HCT116 (cell line): ENCODE measurements around the gene PTTG2. TPM values are rescaled to one million over a fixed set of nuclear protein-coding genes. Genes with fewer than 3 reads are reported as not detected.

Experiments
- ATAC-seq: fragments of 200-7000 bp; cut with Tn5 transposase; 2 replicates; pipeline ENCODE4 v1.9.1; 2020; ENCODE audit warnings: mild to moderate bottlenecking, moderate library complexity
- BruUV-seq: library from RNA; stranded (reverse); fragments of 400-500 nt; replicated peaks from 2 replicates; lab custom pipeline; 2021; lab: Mats Ljungman, UMichigan
- CTCF ChIA-PET: fragments of 300-600 bp; sonication (Branson Sonifier 250); formaldehyde crosslinking; loops from one replicate; lab custom pipeline; 2021; ENCODE audit warnings: antibody characterized with exemption; lab: Charles Lee
- POLR2A ChIA-PET: fragments of 300-600, 350-600 bp; sonication (Branson Sonifier 250); formaldehyde crosslinking; loops from one replicate; lab custom pipeline; 2021; ENCODE audit warnings: antibody characterized with exemption; lab: Charles Lee
- RAD21 ChIA-PET, 2 experiments: fragments of 300-600 bp; sonication (Branson Sonifier 250); formaldehyde crosslinking; loops; one replicate each; lab custom pipeline; 2023; ENCODE audit warnings: low total read pairs in 2 of 2; ENCODE audit not compliant: uncharacterized antibody in 2 of 2, unreplicated experiment in 2 of 2, low non-redundant PET in 1 of 2; lab: Charles Lee
- DNase-seq: peaks from one replicate; pipeline ENCODE4 v3.0.0-alpha.2; 2010; ENCODE audit warnings: low read depth, low spot score
- H2AFZ ChIP-seq: fragments of 200-600 bp; shearing (Covaris generic), sonication (generic); 2 replicates; pipeline ENCODE4 v1.6.1; 2017; ENCODE audit warnings: low read depth, mixed run types, mixed read lengths, antibody characterized with exemption, low read length; ENCODE audit not compliant: poor library complexity, severe bottlenecking
- H3K27ac ChIP-seq: 2 replicates; pipeline ENCODE4 v1.5.1; 2012; ENCODE audit warnings: low read depth, low read length
- H3K27me3 ChIP-seq: fragments of 200-600 bp; sonication (generic); 2 replicates; pipeline ENCODE4 v1.6.1; 2016; ENCODE audit warnings: mixed run types, low read length, mixed read lengths; ENCODE audit not compliant: insufficient read depth
- H3K36me3 ChIP-seq, 2 experiments: fragments of 200-500 bp in 1 of 2; fragments of 200-600 bp in 1 of 2; sonication (Bioruptor generic) in 1 of 2; sonication (generic) in 1 of 2; 2 replicates each; pipeline versions ENCODE4 v1.5.1 to v1.6.1; 2014 to 2016; ENCODE audit warnings: low read length in 2 of 2, inconsistent platforms in 1 of 2, mixed read lengths in 1 of 2, mixed run types in 1 of 2; ENCODE audit not compliant: insufficient read depth in 2 of 2, control insufficient read depth in 1 of 2
- H3K4me1 ChIP-seq, 2 experiments: fragments of 200-600 bp in 1 of 2; sonication (generic) in 1 of 2; 2 replicates each; pipeline versions ENCODE4 v1.5.1 to v1.6.1; 2012 to 2017; ENCODE audit warnings: low read length in 2 of 2, inconsistent platforms in 1 of 2, mild to moderate bottlenecking in 1 of 2, mixed read lengths in 1 of 2, mixed run types in 1 of 2, moderate library complexity in 1 of 2; ENCODE audit not compliant: insufficient read depth in 2 of 2, control insufficient read depth in 1 of 2
- H3K4me2 ChIP-seq: fragments of 200-600 bp; sonication (generic); 2 replicates; pipeline ENCODE4 v1.6.1; 2017; ENCODE audit warnings: mixed run types, low read length, mixed read lengths
- H3K4me3 ChIP-seq, 2 experiments: fragments of 200-600 bp in 1 of 2; sonication (generic) in 1 of 2; replicated peaks in 1 of 2; 2 replicates each; pipeline ENCODE4 v1.5.1; 2011 to 2016; ENCODE audit warnings: low read length in 2 of 2, control low read depth in 1 of 2, low read depth in 1 of 2, mild to moderate bottlenecking in 1 of 2, mixed read lengths in 1 of 2, mixed run types in 1 of 2
- H3K79me2 ChIP-seq: fragments of 200-600 bp; sonication (generic); 2 replicates; pipeline ENCODE4 v1.6.1; 2017; ENCODE audit warnings: mild to moderate bottlenecking, mixed run types, low read length, moderate library complexity, mixed read lengths; ENCODE audit not compliant: insufficient read depth
- H3K9ac ChIP-seq: fragments of 200-600 bp; sonication (generic); 2 replicates; pipeline ENCODE4 v1.6.1; 2016; ENCODE audit warnings: low read length, mixed read lengths
- H3K9me2 ChIP-seq: fragments of 200-600 bp; sonication (generic), shearing (Covaris generic); 2 replicates; pipeline ENCODE4 v1.6.1; 2017; ENCODE audit warnings: mixed run types, mild to moderate bottlenecking, moderate library complexity; ENCODE audit not compliant: insufficient read depth
- H3K9me3 ChIP-seq, 2 experiments: fragments of 200-500 bp in 1 of 2; fragments of 200-600 bp in 1 of 2; sonication (Bioruptor generic) in 1 of 2; sonication (generic) in 1 of 2; 2 replicates each; pipeline ENCODE4 v1.6.1; 2014 to 2017; ENCODE audit warnings: low read length in 2 of 2, mixed read lengths in 2 of 2, inconsistent platforms in 1 of 2, low read depth in 1 of 2, mild to moderate bottlenecking in 1 of 2, mixed run types in 1 of 2, moderate library complexity in 1 of 2; ENCODE audit not compliant: control insufficient read depth in 1 of 2, insufficient read depth in 1 of 2
- H4K20me1 ChIP-seq: fragments of 200-600 bp; sonication (generic), shearing (Covaris generic); 2 replicates; pipeline ENCODE4 v1.6.1; 2017; ENCODE audit warnings: mixed run types, mild to moderate bottlenecking, moderate library complexity; ENCODE audit not compliant: insufficient read depth
- CBX3 ChIP-seq: IDR thresholded peaks from 2 replicates; pipeline ENCODE4 v1.6.1; 2012; ENCODE audit warnings: low read depth
- EGR1 ChIP-seq: IDR thresholded peaks from 2 replicates; pipeline ENCODE4 v1.6.1; 2012; ENCODE audit warnings: low read depth
- ELF1 ChIP-seq: IDR thresholded peaks from 2 replicates; pipeline ENCODE4 v1.6.1; 2012; ENCODE audit warnings: low read depth, borderline replicate concordance
- FOSL1 ChIP-seq: IDR thresholded peaks from 2 replicates; pipeline ENCODE4 v1.6.1; 2012; ENCODE audit warnings: low read depth
- POLR2A ChIP-seq: IDR thresholded peaks from 2 replicates; pipeline ENCODE4 v1.7.0; 2011; ENCODE audit warnings: borderline replicate concordance; ENCODE audit not compliant: insufficient read depth, insufficient read length; ENCODE audit errors: extremely low read depth
- POLR2AphosphoS5 ChIP-seq: IDR thresholded peaks from 2 replicates; pipeline ENCODE4 v1.6.1; 2011; ENCODE audit warnings: mild to moderate bottlenecking, low read depth, low read length, moderate library complexity
- RAD21 ChIP-seq: IDR thresholded peaks from 2 replicates; pipeline ENCODE4 v1.6.1; 2012; ENCODE audit warnings: low read depth, mild to moderate bottlenecking
- SP1 ChIP-seq: IDR thresholded peaks from 2 replicates; pipeline ENCODE4 v1.6.1; 2012; ENCODE audit warnings: low read depth
- SRF ChIP-seq: IDR thresholded peaks from 2 replicates; pipeline ENCODE4 v1.6.1; 2012; ENCODE audit warnings: low read depth
- TCF7L2 ChIP-seq: IDR thresholded peaks from 2 replicates; pipeline ENCODE4 v1.7.0; 2011; ENCODE audit warnings: borderline replicate concordance, inconsistent platforms; ENCODE audit not compliant: insufficient read depth, insufficient read length; ENCODE audit errors: extremely low read depth
- YY1 ChIP-seq: IDR thresholded peaks from 2 replicates; pipeline ENCODE4 v1.6.1; 2011; ENCODE audit warnings: low read length, low read depth, moderate library complexity, mild to moderate bottlenecking; ENCODE audit not compliant: insufficient replicate concordance; ENCODE audit errors: extremely low read depth
- ZFX ChIP-seq: fragments of 450-650 bp; IDR thresholded peaks from 2 replicates; pipeline ENCODE4 v1.6.1; 2017
- ZNF274 ChIP-seq: fragments of 200-500 bp; sonication (Bioruptor generic); IDR thresholded peaks from 2 replicates; pipeline ENCODE4 v1.6.1; 2014; ENCODE audit warnings: mild to moderate bottlenecking, low read depth, low read length, inconsistent platforms
- intact Hi-C: fragments of 100-400 bp; cut with micrococcal nuclease; formaldehyde crosslinking; loops from 2 replicates; pipeline ENCODE4 v1.10.0; 2022
- total RNA-seq: library from RNA; stranded (reverse); gene quantifications from one replicate; pipeline ENCODE4 v1.2.1, GENCODE V29; 2021; ENCODE audit not compliant: unreplicated experiment
- TF ChIP-seq, protein P1 (sequence below): IDR thresholded peaks from 2 replicates; pipeline ENCODE4 v1.6.1; 2012; ENCODE audit warnings: low read depth
- TF ChIP-seq, protein P2 (sequence below): IDR thresholded peaks from 2 replicates; pipeline ENCODE4 v1.6.1; 2012
- TF ChIP-seq, protein P3 (sequence below): IDR thresholded peaks from 2 replicates; pipeline ENCODE4 v1.6.1; 2012
- TF ChIP-seq, protein P4 (sequence below), 3 experiments: fragments of 200-600 bp in 1 of 3; sonication (generic) in 1 of 3; IDR thresholded peaks in 2 of 3; conservative IDR thresholded peaks in 1 of 3; 2 replicates each; pipeline ENCODE4 v1.5.1; 2012 to 2017; ENCODE audit warnings: low read depth in 2 of 3, low read length in 2 of 3, antibody characterized with exemption in 1 of 3, borderline replicate concordance in 1 of 3, control low read depth in 1 of 3, mild to moderate bottlenecking in 1 of 3, mixed read lengths in 1 of 3, mixed run types in 1 of 3, moderate library complexity in 1 of 3; ENCODE audit not compliant: insufficient read depth in 1 of 3

PTTG2 gene
- total RNA-seq, 1 experiment from 2014 or later, result not detected

DNA sequence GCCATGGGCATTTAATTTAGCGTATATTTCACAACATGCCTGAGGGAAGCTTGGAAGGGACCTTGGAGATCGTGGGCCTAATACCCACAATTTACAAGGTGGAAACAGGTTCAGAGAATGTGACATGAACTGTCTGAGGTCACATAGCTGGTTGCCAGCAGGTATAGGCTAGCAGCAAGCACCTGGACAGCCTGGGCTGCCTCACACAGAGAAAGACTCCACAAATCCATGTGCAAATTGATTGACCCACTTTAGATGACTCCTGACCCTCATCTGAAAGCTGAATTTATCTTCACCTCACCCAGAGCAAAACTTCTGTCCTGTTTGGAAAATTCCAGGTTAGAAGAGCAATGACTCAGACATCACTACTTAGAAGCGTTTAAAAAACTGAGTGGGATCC lies 5.8 kb downstream of the PTTG2 start:
- no peak overlapping the region for H3K4me2 ChIP-seq
- intact Hi-C loops, result no loop called here

More for the DNA sequence above, 5.8 kb downstream of the PTTG2 start:
- H3K27me3 ChIP-seq, result no peaks in the 10 kb centered on the region
- H3K36me3 ChIP-seq, result no peaks in the 10 kb centered on the region
- TF ChIP-seq RAD21, result no peak
- no peak for TF ChIP-seq ELF1
- TF ChIP-seq POLR2AphosphoS5, result no peak
- no peak for TF ChIP-seq SRF
- TF ChIP-seq, protein P1, sequence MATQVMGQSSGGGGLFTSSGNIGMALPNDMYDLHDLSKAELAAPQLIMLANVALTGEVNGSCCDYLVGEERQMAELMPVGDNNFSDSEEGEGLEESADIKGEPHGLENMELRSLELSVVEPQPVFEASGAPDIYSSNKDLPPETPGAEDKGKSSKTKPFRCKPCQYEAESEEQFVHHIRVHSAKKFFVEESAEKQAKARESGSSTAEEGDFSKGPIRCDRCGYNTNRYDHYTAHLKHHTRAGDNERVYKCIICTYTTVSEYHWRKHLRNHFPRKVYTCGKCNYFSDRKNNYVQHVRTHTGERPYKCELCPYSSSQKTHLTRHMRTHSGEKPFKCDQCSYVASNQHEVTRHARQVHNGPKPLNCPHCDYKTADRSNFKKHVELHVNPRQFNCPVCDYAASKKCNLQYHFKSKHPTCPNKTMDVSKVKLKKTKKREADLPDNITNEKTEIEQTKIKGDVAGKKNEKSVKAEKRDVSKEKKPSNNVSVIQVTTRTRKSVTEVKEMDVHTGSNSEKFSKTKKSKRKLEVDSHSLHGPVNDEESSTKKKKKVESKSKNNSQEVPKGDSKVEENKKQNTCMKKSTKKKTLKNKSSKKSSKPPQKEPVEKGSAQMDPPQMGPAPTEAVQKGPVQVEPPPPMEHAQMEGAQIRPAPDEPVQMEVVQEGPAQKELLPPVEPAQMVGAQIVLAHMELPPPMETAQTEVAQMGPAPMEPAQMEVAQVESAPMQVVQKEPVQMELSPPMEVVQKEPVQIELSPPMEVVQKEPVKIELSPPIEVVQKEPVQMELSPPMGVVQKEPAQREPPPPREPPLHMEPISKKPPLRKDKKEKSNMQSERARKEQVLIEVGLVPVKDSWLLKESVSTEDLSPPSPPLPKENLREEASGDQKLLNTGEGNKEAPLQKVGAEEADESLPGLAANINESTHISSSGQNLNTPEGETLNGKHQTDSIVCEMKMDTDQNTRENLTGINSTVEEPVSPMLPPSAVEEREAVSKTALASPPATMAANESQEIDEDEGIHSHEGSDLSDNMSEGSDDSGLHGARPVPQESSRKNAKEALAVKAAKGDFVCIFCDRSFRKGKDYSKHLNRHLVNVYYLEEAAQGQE, result no peak
- no peak for TF ChIP-seq EGR1
- TF ChIP-seq SP1, result no peak
- TF ChIP-seq, protein P2, sequence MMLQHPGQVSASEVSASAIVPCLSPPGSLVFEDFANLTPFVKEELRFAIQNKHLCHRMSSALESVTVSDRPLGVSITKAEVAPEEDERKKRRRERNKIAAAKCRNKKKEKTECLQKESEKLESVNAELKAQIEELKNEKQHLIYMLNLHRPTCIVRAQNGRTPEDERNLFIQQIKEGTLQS, result no peak
- no peak for TF ChIP-seq TCF7L2
- TF ChIP-seq, protein P3, sequence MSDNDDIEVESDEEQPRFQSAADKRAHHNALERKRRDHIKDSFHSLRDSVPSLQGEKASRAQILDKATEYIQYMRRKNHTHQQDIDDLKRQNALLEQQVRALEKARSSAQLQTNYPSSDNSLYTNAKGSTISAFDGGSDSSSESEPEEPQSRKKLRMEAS, result no peak
- no peak for TF ChIP-seq FOSL1
- no peak for TF ChIP-seq YY1
- no peak for TF ChIP-seq ZFX
- TF ChIP-seq, protein P4, sequence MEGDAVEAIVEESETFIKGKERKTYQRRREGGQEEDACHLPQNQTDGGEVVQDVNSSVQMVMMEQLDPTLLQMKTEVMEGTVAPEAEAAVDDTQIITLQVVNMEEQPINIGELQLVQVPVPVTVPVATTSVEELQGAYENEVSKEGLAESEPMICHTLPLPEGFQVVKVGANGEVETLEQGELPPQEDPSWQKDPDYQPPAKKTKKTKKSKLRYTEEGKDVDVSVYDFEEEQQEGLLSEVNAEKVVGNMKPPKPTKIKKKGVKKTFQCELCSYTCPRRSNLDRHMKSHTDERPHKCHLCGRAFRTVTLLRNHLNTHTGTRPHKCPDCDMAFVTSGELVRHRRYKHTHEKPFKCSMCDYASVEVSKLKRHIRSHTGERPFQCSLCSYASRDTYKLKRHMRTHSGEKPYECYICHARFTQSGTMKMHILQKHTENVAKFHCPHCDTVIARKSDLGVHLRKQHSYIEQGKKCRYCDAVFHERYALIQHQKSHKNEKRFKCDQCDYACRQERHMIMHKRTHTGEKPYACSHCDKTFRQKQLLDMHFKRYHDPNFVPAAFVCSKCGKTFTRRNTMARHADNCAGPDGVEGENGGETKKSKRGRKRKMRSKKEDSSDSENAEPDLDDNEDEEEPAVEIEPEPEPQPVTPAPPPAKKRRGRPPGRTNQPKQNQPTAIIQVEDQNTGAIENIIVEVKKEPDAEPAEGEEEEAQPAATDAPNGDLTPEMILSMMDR (IDR thresholded peaks at IDR 0.05 in 2 of 3, conservative IDR thresholded peaks at IDR 0.05 in 1 of 3; ENCODE audit: borderline replicate concordance in 1 of 3, insufficient read depth in 1 of 3, low read depth in 2 of 3, low read length in 2 of 3), result no peak
- TF ChIP-seq CBX3, result no peak
- TF ChIP-seq ZNF274, result no peak
- TF ChIP-seq POLR2A, result no peak
- no peak overlapping the region for H2AFZ ChIP-seq
- no peaks in the 10 kb centered on the region for H3K9me3 ChIP-seq
- ATAC-seq (no peak), DNase-seq (no peak)
- RAD21 ChIA-PET, result no interaction called here
- no peak overlapping the region for H3K27ac ChIP-seq
- H3K4me1 ChIP-seq, result peaks cover 4 to 19% of the 10 kb centered on the region in 2 experiments
- POLR2A ChIA-PET, result no interaction called here
- H4K20me1 ChIP-seq, result no peaks in the 10 kb centered on the region
- H3K79me2 ChIP-seq, result no peaks in the 10 kb centered on the region
- BruUV-seq, result no TSS peak
- CTCF ChIA-PET, result no interaction called here
- no peak overlapping the region for H3K4me3 ChIP-seq
- no peak overlapping the region for H3K9ac ChIP-seq
- H3K9me2 ChIP-seq, result no peaks in the 10 kb centered on the region
